AG04449 (cell line): ENCODE measurements around the gene FAM72D.
"Not testable (repeated sequence)": the region's sequence is repeated elsewhere in the genome, so short reads cannot be mapped to it uniquely, and the experiment has no call there.

Source experiments
- CTCF ChIA-PET: fragments of 350-600 bp; formaldehyde crosslinking; extraction: SDS; loops from one replicate; lab custom pipeline; 2021; ENCODE audit warnings: antibody characterized with exemption; lab: Yijun Ruan, JAX
- POLR2A ChIA-PET: fragments of 400-600, 350-600 bp; formaldehyde crosslinking; extraction: SDS; loops from one replicate; lab custom pipeline; 2020; ENCODE audit warnings: antibody characterized with exemption, inconsistent platforms; lab: Yijun Ruan, JAX
- DNase-seq: peaks from one replicate; pipeline ENCODE4 v3.0.0-alpha.2; 2010; ENCODE audit warnings: low read depth, low spot score
- H3K4me3 ChIP-seq: 2 replicates; pipeline ENCODE4 v1.5.1; 2011; ENCODE audit warnings: low read depth, mild to moderate bottlenecking, control low read depth, low read length

FAM72D gene

GRCh38 chr1:145122344-145123061 is 26.7 kb downstream of the FAM72D start:
- DNase-seq, H3K4me3 ChIP-seq, POLR2A ChIA-PET, CTCF ChIA-PET: not testable (repeated sequence)

- CTCF ChIA-PET, POLR2A ChIA-PET, H3K4me3 ChIP-seq, DNase-seq: not testable (repeated sequence)
Measured at GRCh38 chr1:145123062-145123395, 27.3 kb downstream of the FAM72D start.

GRCh38 chr1:145123992-145124641 is 28.3 kb downstream of the FAM72D start:
- H3K4me3 ChIP-seq, DNase-seq, POLR2A ChIA-PET: not testable (repeated sequence)

GRCh38 chr1:145125112-145125511 is 29.3 kb downstream of the FAM72D start:
- POLR2A ChIA-PET, CTCF ChIA-PET, H3K4me3 ChIP-seq, DNase-seq: not testable (repeated sequence)

More at GRCh38 chr1:145123992-145124641, 28.3 kb downstream of the FAM72D start:
- CTCF ChIA-PET: not testable (repeated sequence)

GRCh38 chr1:145127144-145127543 is 31.4 kb downstream of the FAM72D start:
- H3K4me3 ChIP-seq, POLR2A ChIA-PET, DNase-seq: not testable (repeated sequence)

GRCh38 chr1:145128697-145129469 is 33.1 kb downstream of the FAM72D start:
- DNase-seq, H3K4me3 ChIP-seq, POLR2A ChIA-PET, CTCF ChIA-PET: not testable (repeated sequence)

More at GRCh38 chr1:145127144-145127543, 31.4 kb downstream of the FAM72D start:
- CTCF ChIA-PET: not testable (repeated sequence)

- DNase-seq, CTCF ChIA-PET, H3K4me3 ChIP-seq, POLR2A ChIA-PET: not testable (repeated sequence)
Measured at GRCh38 chr1:145134476-145134875, 38.7 kb downstream of the FAM72D start.

- POLR2A ChIA-PET, CTCF ChIA-PET, DNase-seq: not testable (repeated sequence)
Measured at GRCh38 chr1:145140549-145140948, 44.8 kb downstream of the FAM72D start.

GRCh38 chr1:145144264-145144913 is 48.6 kb downstream of the FAM72D start:
- H3K4me3 ChIP-seq, POLR2A ChIA-PET, CTCF ChIA-PET: not testable (repeated sequence)

More at GRCh38 chr1:145140549-145140948, 44.8 kb downstream of the FAM72D start:
- not testable (repeated sequence) for H3K4me3 ChIP-seq

GRCh38 chr1:145146308-145146707 is 50.5 kb downstream of the FAM72D start:
- DNase-seq, H3K4me3 ChIP-seq, CTCF ChIA-PET, POLR2A ChIA-PET: not testable (repeated sequence)

More at GRCh38 chr1:145144264-145144913, 48.6 kb downstream of the FAM72D start:
- not testable (repeated sequence) for DNase-seq

GRCh38 chr1:145147172-145147571 is 51.4 kb downstream of the FAM72D start:
- POLR2A ChIA-PET, DNase-seq, CTCF ChIA-PET, H3K4me3 ChIP-seq: not testable (repeated sequence)

- POLR2A ChIA-PET, H3K4me3 ChIP-seq, CTCF ChIA-PET, DNase-seq: not testable (repeated sequence)
Measured at GRCh38 chr1:145155421-145155820, 59.6 kb downstream of the FAM72D start.

- DNase-seq, H3K4me3 ChIP-seq, CTCF ChIA-PET, POLR2A ChIA-PET: not testable (repeated sequence)
Measured at GRCh38 chr1:145155873-145156272, 60.1 kb downstream of the FAM72D start.

- H3K4me3 ChIP-seq: peak overlapping the region; percentile 38
- POLR2A ChIA-PET, CTCF ChIA-PET, DNase-seq: not testable (repeated sequence)
Measured at GRCh38 chr1:145156891-145157610, 61.3 kb downstream of the FAM72D start.

GRCh38 chr1:145157715-145158114 is 61.9 kb downstream of the FAM72D start:
- CTCF ChIA-PET, DNase-seq, H3K4me3 ChIP-seq, POLR2A ChIA-PET: not testable (repeated sequence)
